ENCODE measurements around the gene PID1. TPM values are rescaled to one million over a fixed set of nuclear protein-coding genes. Genes with fewer than 3 reads are reported as not detected.

Gene PID1
- total and polyA plus RNA-seq, 12 donors, result 4.5 to 81.9 (median 47.0) TPM

DNA sequence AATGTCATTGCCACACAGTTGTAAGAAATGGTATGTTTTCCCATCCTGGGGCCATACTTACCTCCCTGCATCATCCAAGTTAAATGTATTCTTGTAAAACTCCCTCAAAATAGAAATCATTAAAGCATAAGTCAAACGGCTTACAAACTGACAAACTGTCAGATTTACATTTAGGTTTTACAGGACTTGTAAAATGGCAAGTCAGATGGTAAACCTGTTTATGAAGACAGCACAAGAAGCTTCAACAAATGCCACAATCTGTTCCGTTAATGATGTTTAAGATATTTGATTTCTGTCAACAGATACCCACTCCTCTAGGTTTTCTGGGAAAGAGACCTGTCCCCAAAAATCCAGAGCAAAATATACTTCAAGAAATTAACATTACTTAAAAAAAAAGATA lies 197.2 kb downstream of the PID1 start:
- Histone ChIP-seq H3K27me3 (no peaks in the 10 kb centered on the region), H3K27ac (no peak overlapping the region), H3K36me3 (replicated peaks in 1 of 2) (no peaks in the 10 kb centered on the region), H3K9me3 (replicated peaks in 1 of 3) (no peaks in the 10 kb centered on the region), H3K4me1 (replicated peaks in 1 of 2) (no peaks in the 10 kb centered on the region), H3K4me3 (no peak overlapping the region)
- TF ChIP-seq, protein P1, sequence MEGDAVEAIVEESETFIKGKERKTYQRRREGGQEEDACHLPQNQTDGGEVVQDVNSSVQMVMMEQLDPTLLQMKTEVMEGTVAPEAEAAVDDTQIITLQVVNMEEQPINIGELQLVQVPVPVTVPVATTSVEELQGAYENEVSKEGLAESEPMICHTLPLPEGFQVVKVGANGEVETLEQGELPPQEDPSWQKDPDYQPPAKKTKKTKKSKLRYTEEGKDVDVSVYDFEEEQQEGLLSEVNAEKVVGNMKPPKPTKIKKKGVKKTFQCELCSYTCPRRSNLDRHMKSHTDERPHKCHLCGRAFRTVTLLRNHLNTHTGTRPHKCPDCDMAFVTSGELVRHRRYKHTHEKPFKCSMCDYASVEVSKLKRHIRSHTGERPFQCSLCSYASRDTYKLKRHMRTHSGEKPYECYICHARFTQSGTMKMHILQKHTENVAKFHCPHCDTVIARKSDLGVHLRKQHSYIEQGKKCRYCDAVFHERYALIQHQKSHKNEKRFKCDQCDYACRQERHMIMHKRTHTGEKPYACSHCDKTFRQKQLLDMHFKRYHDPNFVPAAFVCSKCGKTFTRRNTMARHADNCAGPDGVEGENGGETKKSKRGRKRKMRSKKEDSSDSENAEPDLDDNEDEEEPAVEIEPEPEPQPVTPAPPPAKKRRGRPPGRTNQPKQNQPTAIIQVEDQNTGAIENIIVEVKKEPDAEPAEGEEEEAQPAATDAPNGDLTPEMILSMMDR (IDR thresholded peaks at IDR 0.05), result no peak
- TF ChIP-seq POLR2A (IDR thresholded peaks at IDR 0.05), result no peak
- intact Hi-C loops (cut with DNase I), result no loop called here
- WGBS, 4 donors, result 92 to 100% (median 93%) methylated on average over 2 of the region's 2 CpGs
- DNase-seq, result no peak

- DNase-seq, result no peak
- Histone ChIP-seq H3K27ac (no peak overlapping the region), H3K36me3 (replicated peaks in 1 of 2) (no peaks in the 10 kb centered on the region), H3K9me3 (replicated peaks in 1 of 3) (no peaks in the 10 kb centered on the region), H3K4me3 (no peak overlapping the region), H3K27me3 (no peaks in the 10 kb centered on the region), H3K4me1 (replicated peaks in 1 of 2) (no peaks in the 10 kb centered on the region)
- WGBS, 4 donors, result 90 to 96% (median 94%) methylated on average over 5 of the region's 5 CpGs
- intact Hi-C loops (cut with DNase I), result no loop called here
- TF ChIP-seq, protein P1 (IDR thresholded peaks at IDR 0.05), result no peak
These were observed 199.7 kb downstream of the PID1 start for GRCh38 chr2:229071292-229071976.

DNA sequence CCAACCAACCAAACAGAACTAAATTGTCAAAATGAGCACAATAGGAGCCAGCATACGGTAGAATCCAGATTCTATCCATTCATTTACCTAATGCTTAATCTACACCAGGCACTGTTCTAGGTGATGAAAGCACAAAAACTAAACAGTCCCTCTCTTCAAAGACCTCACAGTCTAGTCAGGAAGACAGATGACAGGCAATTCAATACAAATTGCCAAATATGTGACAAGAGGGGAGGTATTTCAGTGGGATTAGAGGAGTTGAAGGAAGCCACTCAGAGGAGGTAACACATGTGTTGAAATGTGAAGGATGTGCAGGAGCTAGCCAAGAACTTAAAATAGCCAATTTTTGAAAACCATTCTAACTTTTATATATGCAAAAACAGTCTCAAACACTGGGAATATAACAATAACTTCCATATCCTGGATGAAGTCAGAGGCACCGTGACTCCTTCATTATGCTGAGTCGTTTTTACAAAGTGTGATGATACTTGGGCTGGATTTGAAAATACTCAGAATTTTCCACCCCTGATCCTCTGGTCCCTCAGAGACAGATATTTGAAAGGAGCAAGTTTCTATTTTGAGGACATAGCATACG lies 204.9 kb downstream of the PID1 start:
- no peak for DNase-seq
- TF ChIP-seq, protein P1 (IDR thresholded peaks at IDR 0.05), result no peak
- Histone ChIP-seq H3K36me3 (replicated peaks in 1 of 2) (no peaks in the 10 kb centered on the region), H3K27ac (no peak overlapping the region), H3K4me1 (replicated peaks in 1 of 2) (no peaks in the 10 kb centered on the region), H3K9me3 (replicated peaks in 1 of 3) (no peaks in the 10 kb centered on the region), H3K27me3 (no peaks in the 10 kb centered on the region), H3K4me3 (no peak overlapping the region)
- intact Hi-C loops (cut with DNase I), result no loop called here
- 91 to 94% (median 93%) methylated on average over 4 of the region's 4 CpGs for WGBS, 4 donors

DNA sequence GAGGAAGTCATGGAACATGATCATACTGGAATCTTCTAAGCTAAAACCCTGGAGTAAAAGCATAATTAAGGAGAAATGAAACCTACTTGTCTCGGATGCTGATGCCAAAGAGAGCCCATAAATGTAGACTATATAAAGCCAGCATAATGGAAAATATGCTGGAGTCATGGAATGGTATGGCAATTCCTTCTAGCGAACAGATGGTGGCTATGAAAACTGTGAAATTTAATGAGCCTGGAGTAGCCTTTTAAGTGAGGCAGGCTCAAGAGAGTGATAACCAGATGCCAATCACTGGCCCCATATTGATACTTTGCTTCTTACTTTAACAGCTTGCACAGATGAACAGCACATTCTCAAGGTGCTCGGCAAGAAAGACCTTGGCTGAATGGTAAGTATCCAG lies 206.3 kb downstream of the PID1 start:
- TF ChIP-seq, protein P1 (IDR thresholded peaks at IDR 0.05), result no peak
- no peak for TF ChIP-seq POLR2A (IDR thresholded peaks at IDR 0.05)
- Histone ChIP-seq H3K4me1 (replicated peaks in 1 of 2) (no peaks in the 10 kb centered on the region), H3K36me3 (replicated peaks in 1 of 2) (no peaks in the 10 kb centered on the region), H3K27ac (no peak overlapping the region), H3K4me3 (no peak overlapping the region), H3K9me3 (replicated peaks in 1 of 3) (no peaks in the 10 kb centered on the region), H3K27me3 (no peaks in the 10 kb centered on the region)
- no peak for DNase-seq
- WGBS, 4 donors, result 72 to 88% (median 75%) methylated on average over 3 of the region's 3 CpGs
- intact Hi-C loops (cut with DNase I), result no loop called here
